ENCODE results near the gene FAN1.

FAN1 gene

GRCh38 chr15:30896211-30896606 lies 7.5 kb upstream of the FAN1 start:
- Histone ChIP-seq H3K27me3 (ENCODE audit: control insufficient read depth, insufficient read depth, low read length) (no peaks in the 10 kb centered on the region), H3K4me3 (ENCODE audit: low read length) (no peak overlapping the region), H3K36me3 (ENCODE audit: control insufficient read depth, insufficient read depth, low read length) (no peaks in the 10 kb centered on the region), H3K27ac (ENCODE audit: low read depth, low read length) (no peak overlapping the region), H3K4me1 (ENCODE audit: control insufficient read depth, insufficient read depth, low read length) (no peaks in the 10 kb centered on the region), H3K9ac (ENCODE audit: low read length) (no peak overlapping the region)

GRCh38 chr15:30901889-30902288 lies 1.8 kb upstream of the FAN1 start:
- Histone ChIP-seq H3K27me3 (ENCODE audit: control insufficient read depth, insufficient read depth, low read length) (no peaks in the 10 kb centered on the region), H3K27ac (ENCODE audit: low read depth, low read length) (no peak overlapping the region), H3K9ac (ENCODE audit: low read length) (no peak overlapping the region), H3K36me3 (ENCODE audit: control insufficient read depth, insufficient read depth, low read length) (no peaks in the 10 kb centered on the region), H3K4me3 (ENCODE audit: low read length) (no peak overlapping the region), H3K4me1 (ENCODE audit: control insufficient read depth, insufficient read depth, low read length) (no peaks in the 10 kb centered on the region)

- Histone ChIP-seq H3K9ac (ENCODE audit: low read length) (no peak overlapping the region), H3K27ac (ENCODE audit: low read depth, low read length) (no peak overlapping the region), H3K36me3 (ENCODE audit: control insufficient read depth, insufficient read depth, low read length) (no peaks in the 10 kb centered on the region), H3K4me3 (ENCODE audit: low read length) (no peak overlapping the region), H3K27me3 (ENCODE audit: control insufficient read depth, insufficient read depth, low read length) (no peaks in the 10 kb centered on the region), H3K4me1 (ENCODE audit: control insufficient read depth, insufficient read depth, low read length) (no peaks in the 10 kb centered on the region)
These were observed 1.1 kb downstream of the FAN1 start for GRCh38 chr15:30904812-30905211.

- Histone ChIP-seq H3K4me3 (ENCODE audit: low read length) (no peak overlapping the region), H3K9ac (ENCODE audit: low read length) (no peak overlapping the region), H3K4me1 (ENCODE audit: control insufficient read depth, insufficient read depth, low read length) (no peaks in the 10 kb centered on the region), H3K27ac (ENCODE audit: low read depth, low read length) (no peak overlapping the region), H3K36me3 (ENCODE audit: control insufficient read depth, insufficient read depth, low read length) (no peaks in the 10 kb centered on the region), H3K27me3 (ENCODE audit: control insufficient read depth, insufficient read depth, low read length) (no peaks in the 10 kb centered on the region)
These were observed 2.1 kb downstream of the FAN1 start for GRCh38 chr15:30905821-30906220.

- H3K27ac ChIP-seq (ENCODE audit: low read depth, low read length), result no peak overlapping the region
- H3K4me1 ChIP-seq (ENCODE audit: control insufficient read depth, insufficient read depth, low read length), result no peaks in the 10 kb centered on the region
- no peaks in the 10 kb centered on the region for H3K27me3 ChIP-seq (ENCODE audit: control insufficient read depth, insufficient read depth, low read length)
- no peaks in the 10 kb centered on the region for H3K36me3 ChIP-seq (ENCODE audit: control insufficient read depth, insufficient read depth, low read length)
- H3K9ac ChIP-seq (ENCODE audit: low read length), result no peak overlapping the region
- H3K4me3 ChIP-seq (ENCODE audit: low read length), result no peak overlapping the region
These were observed 2.7 kb downstream of the FAN1 start for GRCh38 chr15:30906366-30906765.

GRCh38 chr15:30913761-30914160 lies 10.0 kb downstream of the FAN1 start:
- Histone ChIP-seq H3K36me3 (ENCODE audit: control insufficient read depth, insufficient read depth, low read length) (peaks cover 16% of the 10 kb centered on the region), H3K27me3 (ENCODE audit: control insufficient read depth, insufficient read depth, low read length) (no peaks in the 10 kb centered on the region), H3K27ac (ENCODE audit: low read depth, low read length) (no peak overlapping the region), H3K4me3 (ENCODE audit: low read length) (no peak overlapping the region), H3K4me1 (ENCODE audit: control insufficient read depth, insufficient read depth, low read length) (no peaks in the 10 kb centered on the region), H3K9ac (ENCODE audit: low read length) (no peak overlapping the region)

- Histone ChIP-seq H3K4me1 (ENCODE audit: control insufficient read depth, insufficient read depth, low read length) (no peaks in the 10 kb centered on the region), H3K27ac (ENCODE audit: low read depth, low read length) (no peak overlapping the region), H3K4me3 (ENCODE audit: low read length) (no peak overlapping the region), H3K9ac (ENCODE audit: low read length) (no peak overlapping the region), H3K36me3 (ENCODE audit: control insufficient read depth, insufficient read depth, low read length) (peaks cover 19% of the 10 kb centered on the region), H3K27me3 (ENCODE audit: control insufficient read depth, insufficient read depth, low read length) (no peaks in the 10 kb centered on the region)
These were observed 13.3 kb downstream of the FAN1 start for GRCh38 chr15:30917013-30917412.

- Histone ChIP-seq H3K4me1 (ENCODE audit: control insufficient read depth, insufficient read depth, low read length) (no peaks in the 10 kb centered on the region), H3K9ac (ENCODE audit: low read length) (no peak overlapping the region), H3K27ac (ENCODE audit: low read depth, low read length) (no peak overlapping the region), H3K27me3 (ENCODE audit: control insufficient read depth, insufficient read depth, low read length) (no peaks in the 10 kb centered on the region), H3K36me3 (ENCODE audit: control insufficient read depth, insufficient read depth, low read length) (peaks cover 17% of the 10 kb centered on the region), H3K4me3 (ENCODE audit: low read length) (no peak overlapping the region)
These were observed 14.0 kb downstream of the FAN1 start for GRCh38 chr15:30917675-30918074.

GRCh38 chr15:30918366-30918765 lies 14.7 kb downstream of the FAN1 start:
- no peaks in the 10 kb centered on the region for H3K4me1 ChIP-seq (ENCODE audit: control insufficient read depth, insufficient read depth, low read length)
- H3K4me3 ChIP-seq (ENCODE audit: low read length), result no peak overlapping the region
- no peaks in the 10 kb centered on the region for H3K27me3 ChIP-seq (ENCODE audit: control insufficient read depth, insufficient read depth, low read length)
- H3K36me3 ChIP-seq (ENCODE audit: control insufficient read depth, insufficient read depth, low read length), result peaks cover 24% of the 10 kb centered on the region
- no peak overlapping the region for H3K9ac ChIP-seq (ENCODE audit: low read length)
- no peak overlapping the region for H3K27ac ChIP-seq (ENCODE audit: low read depth, low read length)

GRCh38 chr15:30919877-30920550 lies 16.3 kb downstream of the FAN1 start:
- Histone ChIP-seq H3K27me3 (ENCODE audit: control insufficient read depth, insufficient read depth, low read length) (no peaks in the 10 kb centered on the region), H3K36me3 (ENCODE audit: control insufficient read depth, insufficient read depth, low read length) (peaks cover 29% of the 10 kb centered on the region), H3K9ac (ENCODE audit: low read length) (no peak overlapping the region), H3K27ac (ENCODE audit: low read depth, low read length) (no peak overlapping the region), H3K4me1 (ENCODE audit: control insufficient read depth, insufficient read depth, low read length) (no peaks in the 10 kb centered on the region), H3K4me3 (ENCODE audit: low read length) (no peak overlapping the region)

- H3K27ac ChIP-seq (ENCODE audit: low read depth, low read length), result no peak overlapping the region
- H3K4me1 ChIP-seq (ENCODE audit: control insufficient read depth, insufficient read depth, low read length), result no peaks in the 10 kb centered on the region
- no peak overlapping the region for H3K4me3 ChIP-seq (ENCODE audit: low read length)
- H3K27me3 ChIP-seq (ENCODE audit: control insufficient read depth, insufficient read depth, low read length), result no peaks in the 10 kb centered on the region
- H3K9ac ChIP-seq (ENCODE audit: low read length), result no peak overlapping the region
- peaks cover 37% of the 10 kb centered on the region for H3K36me3 ChIP-seq (ENCODE audit: control insufficient read depth, insufficient read depth, low read length)
These were observed 17.4 kb downstream of the FAN1 start for GRCh38 chr15:30921106-30921505.

- H3K36me3 ChIP-seq (ENCODE audit: control insufficient read depth, insufficient read depth, low read length), result peaks cover 41% of the 10 kb centered on the region
- no peaks in the 10 kb centered on the region for H3K27me3 ChIP-seq (ENCODE audit: control insufficient read depth, insufficient read depth, low read length)
- H3K4me1 ChIP-seq (ENCODE audit: control insufficient read depth, insufficient read depth, low read length), result no peaks in the 10 kb centered on the region
- no peak overlapping the region for H3K4me3 ChIP-seq (ENCODE audit: low read length)
- H3K27ac ChIP-seq (ENCODE audit: low read depth, low read length), result no peak overlapping the region
- H3K9ac ChIP-seq (ENCODE audit: low read length), result no peak overlapping the region
These were observed 18.2 kb downstream of the FAN1 start for GRCh38 chr15:30921781-30922479.

Data from rectal smooth muscle tissue (tissue), 1 donor.